Measurements from ENCODE around the gene MAGEC3.

DNA sequence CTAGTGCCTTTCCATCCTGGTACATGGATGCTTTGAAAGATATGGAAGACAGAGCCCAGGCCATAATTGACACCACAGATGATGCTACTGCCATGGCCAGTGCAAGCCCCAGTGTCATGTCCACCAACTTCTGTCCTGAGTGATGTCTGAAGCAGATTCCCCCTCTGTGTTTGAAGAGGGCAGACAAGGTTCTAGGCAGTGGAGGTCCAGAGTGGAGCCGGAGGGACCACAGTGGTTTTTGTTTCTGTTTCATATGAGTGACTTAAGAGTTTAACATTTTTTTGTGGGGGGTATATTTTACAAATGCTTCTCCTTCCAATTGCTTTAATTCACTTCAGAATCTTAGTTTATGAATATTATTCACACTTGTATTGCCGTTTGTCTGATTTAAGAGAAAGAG lies 59.6 kb downstream of the MAGEC3 start:
- TF ChIP-seq, protein P1, sequence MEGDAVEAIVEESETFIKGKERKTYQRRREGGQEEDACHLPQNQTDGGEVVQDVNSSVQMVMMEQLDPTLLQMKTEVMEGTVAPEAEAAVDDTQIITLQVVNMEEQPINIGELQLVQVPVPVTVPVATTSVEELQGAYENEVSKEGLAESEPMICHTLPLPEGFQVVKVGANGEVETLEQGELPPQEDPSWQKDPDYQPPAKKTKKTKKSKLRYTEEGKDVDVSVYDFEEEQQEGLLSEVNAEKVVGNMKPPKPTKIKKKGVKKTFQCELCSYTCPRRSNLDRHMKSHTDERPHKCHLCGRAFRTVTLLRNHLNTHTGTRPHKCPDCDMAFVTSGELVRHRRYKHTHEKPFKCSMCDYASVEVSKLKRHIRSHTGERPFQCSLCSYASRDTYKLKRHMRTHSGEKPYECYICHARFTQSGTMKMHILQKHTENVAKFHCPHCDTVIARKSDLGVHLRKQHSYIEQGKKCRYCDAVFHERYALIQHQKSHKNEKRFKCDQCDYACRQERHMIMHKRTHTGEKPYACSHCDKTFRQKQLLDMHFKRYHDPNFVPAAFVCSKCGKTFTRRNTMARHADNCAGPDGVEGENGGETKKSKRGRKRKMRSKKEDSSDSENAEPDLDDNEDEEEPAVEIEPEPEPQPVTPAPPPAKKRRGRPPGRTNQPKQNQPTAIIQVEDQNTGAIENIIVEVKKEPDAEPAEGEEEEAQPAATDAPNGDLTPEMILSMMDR (IDR thresholded peaks at IDR 0.05): no peak
- no peak for TF ChIP-seq POLR2A (IDR thresholded peaks at IDR 0.05)

All from breast epithelium (tissue), 3 donors.